ENCODE results near the gene COPS4. TPM values are rescaled to one million over a fixed set of nuclear protein-coding genes. Genes with fewer than 3 reads are reported as not detected.

COPS4 gene
- total and polyA plus RNA-seq, 10 of the 15 experiments (the other 5 are each of a cell fraction or from before 2014, with no cell fraction given), result 34.2 to 159 (median 66.7) TPM

- TF ChIP-seq ZBTB40 (IDR thresholded peaks at IDR 0.05; ENCODE audit: borderline replicate concordance) (peak; percentile 97), E2F4 (IDR thresholded peaks at IDR 0.05; ENCODE audit: low read depth, low read length) (no peak), CEBPB (IDR thresholded peaks at IDR 0.05; ENCODE audit: borderline replicate concordance in 1 of 2, low read depth in 2 of 2, low read length in 2 of 2) (0 out of 4 replicates have a peak, but pooled peaks of 1 of the 2 experiments have one; percentile 41), LARP7 (IDR thresholded peaks at IDR 0.05) (peak; percentile 80; the same call in 1 of the 2 replicates), ZNF592 (IDR thresholded peaks at IDR 0.05) (no peak), PAX8 (IDR thresholded peaks at IDR 0.05) (peak; percentile 61), PRDM15 (CRISPR knock-in tag; IDR thresholded peaks at IDR 0.05) (no peak), RB1 (IDR thresholded peaks at IDR 0.05; ENCODE audit: borderline replicate concordance) (peak; percentile 91), IRF4 (IDR thresholded peaks at IDR 0.05; ENCODE audit: low read depth, low read length) (peak; percentile 89)
- TF ChIP-seq, protein P1, sequence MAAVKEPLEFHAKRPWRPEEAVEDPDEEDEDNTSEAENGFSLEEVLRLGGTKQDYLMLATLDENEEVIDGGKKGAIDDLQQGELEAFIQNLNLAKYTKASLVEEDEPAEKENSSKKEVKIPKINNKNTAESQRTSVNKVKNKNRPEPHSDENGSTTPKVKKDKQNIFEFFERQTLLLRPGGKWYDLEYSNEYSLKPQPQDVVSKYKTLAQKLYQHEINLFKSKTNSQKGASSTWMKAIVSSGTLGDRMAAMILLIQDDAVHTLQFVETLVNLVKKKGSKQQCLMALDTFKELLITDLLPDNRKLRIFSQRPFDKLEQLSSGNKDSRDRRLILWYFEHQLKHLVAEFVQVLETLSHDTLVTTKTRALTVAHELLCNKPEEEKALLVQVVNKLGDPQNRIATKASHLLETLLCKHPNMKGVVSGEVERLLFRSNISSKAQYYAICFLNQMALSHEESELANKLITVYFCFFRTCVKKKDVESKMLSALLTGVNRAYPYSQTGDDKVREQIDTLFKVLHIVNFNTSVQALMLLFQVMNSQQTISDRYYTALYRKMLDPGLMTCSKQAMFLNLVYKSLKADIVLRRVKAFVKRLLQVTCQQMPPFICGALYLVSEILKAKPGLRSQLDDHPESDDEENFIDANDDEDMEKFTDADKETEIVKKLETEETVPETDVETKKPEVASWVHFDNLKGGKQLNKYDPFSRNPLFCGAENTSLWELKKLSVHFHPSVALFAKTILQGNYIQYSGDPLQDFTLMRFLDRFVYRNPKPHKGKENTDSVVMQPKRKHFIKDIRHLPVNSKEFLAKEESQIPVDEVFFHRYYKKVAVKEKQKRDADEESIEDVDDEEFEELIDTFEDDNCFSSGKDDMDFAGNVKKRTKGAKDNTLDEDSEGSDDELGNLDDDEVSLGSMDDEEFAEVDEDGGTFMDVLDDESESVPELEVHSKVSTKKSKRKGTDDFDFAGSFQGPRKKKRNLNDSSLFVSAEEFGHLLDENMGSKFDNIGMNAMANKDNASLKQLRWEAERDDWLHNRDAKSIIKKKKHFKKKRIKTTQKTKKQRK (IDR thresholded peaks at IDR 0.05; ENCODE audit: low read depth, low read length), result peak; percentile 53; the same call in 1 of the 2 replicates
Measured at GRCh38 chr4:83034630-83035494, at the start of gene COPS4 (continued).

Data from GM12878 (cell line).